ENCODE measurements around the gene SRPX2. TPM values are rescaled to one million over a fixed set of nuclear protein-coding genes. Genes with fewer than 3 reads are reported as not detected.

Gene SRPX2
- total RNA-seq, 4 donors from 2014 or later, result 8.1 to 66.8 (median 11.2) TPM

GRCh38 chrX:100677611-100678181 lies 33.7 kb downstream of the SRPX2 start:
- no peaks in the 10 kb centered on the region for H3K27me3 ChIP-seq
- H3K4me1 ChIP-seq, result no peaks in the 10 kb centered on the region
- TF ChIP-seq POLR2A (IDR thresholded peaks at IDR 0.05) (no peak), CTCF (IDR thresholded peaks at IDR 0.05) (no peak)
- DNase-seq, result no peak
- H3K27ac ChIP-seq, result no peak overlapping the region
- no peak overlapping the region for H3K4me3 ChIP-seq
- H3K36me3 ChIP-seq, result no peaks in the 10 kb centered on the region
- H3K9me3 ChIP-seq, result no peaks in the 10 kb centered on the region

- H3K9me3 ChIP-seq, result no peaks in the 10 kb centered on the region
- no peak overlapping the region for H3K27ac ChIP-seq
- no peaks in the 10 kb centered on the region for H3K36me3 ChIP-seq
- no peaks in the 10 kb centered on the region for H3K27me3 ChIP-seq
- TF ChIP-seq POLR2A (IDR thresholded peaks at IDR 0.05) (no peak), CTCF (IDR thresholded peaks at IDR 0.05) (no peak)
- H3K4me1 ChIP-seq, result no peaks in the 10 kb centered on the region
- no peak overlapping the region for H3K4me3 ChIP-seq
- DNase-seq, result no peak
Measured at GRCh38 chrX:100680756-100681155, 36.8 kb downstream of the SRPX2 start.

- Histone ChIP-seq H3K4me1 (no peaks in the 10 kb centered on the region), H3K4me3 (no peak overlapping the region), H3K9me3 (no peaks in the 10 kb centered on the region), H3K27me3 (no peaks in the 10 kb centered on the region), H3K36me3 (no peaks in the 10 kb centered on the region), H3K27ac (no peak overlapping the region)
- TF ChIP-seq POLR2A (IDR thresholded peaks at IDR 0.05) (no peak), CTCF (IDR thresholded peaks at IDR 0.05) (no peak)
- no peak for DNase-seq
Measured at GRCh38 chrX:100681599-100681998, 37.6 kb downstream of the SRPX2 start.

- no peak for DNase-seq
- no peaks in the 10 kb centered on the region for H3K9me3 ChIP-seq
- H3K27ac ChIP-seq, result no peak overlapping the region
- no peaks in the 10 kb centered on the region for H3K4me1 ChIP-seq
- TF ChIP-seq CTCF (IDR thresholded peaks at IDR 0.05) (no peak), POLR2A (IDR thresholded peaks at IDR 0.05) (no peak)
- H3K36me3 ChIP-seq, result no peaks in the 10 kb centered on the region
- H3K4me3 ChIP-seq, result no peak overlapping the region
- no peaks in the 10 kb centered on the region for H3K27me3 ChIP-seq
Measured at GRCh38 chrX:100682939-100683338, 38.9 kb downstream of the SRPX2 start.

GRCh38 chrX:100685284-100685996 lies 41.4 kb downstream of the SRPX2 start:
- no peak for TF ChIP-seq POLR2A (IDR thresholded peaks at IDR 0.05)
- TF ChIP-seq CTCF (IDR thresholded peaks at IDR 0.05), result peak; percentile 26 to 99 (median 89)
- Histone ChIP-seq H3K4me1 (no peaks in the 10 kb centered on the region), H3K4me3 (no peak overlapping the region), H3K27ac (no peak overlapping the region), H3K9me3 (no peaks in the 10 kb centered on the region), H3K27me3 (no peaks in the 10 kb centered on the region), H3K36me3 (no peaks in the 10 kb centered on the region)
- peak in 2 of 3 donors; percentile 68 to 89 for DNase-seq

Data from Peyer's patch (tissue), 4 donors.